Tibial nerve (tissue), 4 donors: Measurements from ENCODE around the gene EFCAB11. TPM values are rescaled to one million over a fixed set of nuclear protein-coding genes. Genes with fewer than 3 reads are reported as not detected.
A peak's percentile ranks its signal among the peaks of the same experiment; 100 is the strongest.

Source experiments
- DNase-seq, 2 donors: peaks; one replicate each; pipeline ENCODE4 v3.0.0-alpha.2; 2019; ENCODE audit warnings: low spot score in 2 of 2
- H3K27ac ChIP-seq, 4 donors: fragments of 200-600 bp; sonication (generic) in 3 of 4; one replicate each; pipeline ENCODE4 v1.5.1; 2017 to 2019; ENCODE audit warnings: mild to moderate bottlenecking in 1 of 4
- H3K27me3 ChIP-seq, 2 donors: fragments of 200-600 bp; sonication (generic) in 1 of 2; one replicate each; pipeline versions ENCODE4 v1.5.1 to v1.6.0; 2017 to 2019
- H3K36me3 ChIP-seq, 3 donors: fragments of 200-600 bp; sonication (generic); one replicate each; pipeline ENCODE4 v1.5.1; 2018 to 2019
- H3K4me1 ChIP-seq, 4 donors: fragments of 200-600 bp; sonication (generic) in 3 of 4; one replicate each; pipeline ENCODE4 v1.5.1; 2017 to 2019
- H3K4me3 ChIP-seq, 4 donors: fragments of 200-600 bp; sonication (generic) in 3 of 4; one replicate each; pipeline ENCODE4 v1.5.1; 2017 to 2019; ENCODE audit warnings: mild to moderate bottlenecking in 1 of 4, moderate library complexity in 1 of 4
- H3K9me3 ChIP-seq, 4 donors: fragments of 200-600 bp; sonication (generic) in 3 of 4; one replicate each; pipeline ENCODE4 v1.5.1; 2017 to 2019
- CTCF ChIP-seq, 5 experiments: fragments of 200-600 bp in 3 of 5; fragments of 450-650 bp in 2 of 5; sonication (generic) in 3 of 5; IDR thresholded peaks; one replicate each; pipeline ENCODE4 v1.5.1; 2016 to 2019; ENCODE audit warnings: antibody characterized with exemption in 5 of 5, mild to moderate bottlenecking in 3 of 5, moderate library complexity in 2 of 5
- EP300 ChIP-seq, 2 donors: sonication (generic); formaldehyde crosslinking; IDR thresholded peaks; one replicate each; pipeline ENCODE4 v1.6.1; 2017; ENCODE audit warnings: antibody characterized with exemption in 2 of 2, mild to moderate bottlenecking in 1 of 2
- POLR2A ChIP-seq, 2 donors: fragments of 450-650 bp; IDR thresholded peaks; one replicate each; pipeline ENCODE4 v1.6.1; 2017; ENCODE audit warnings: antibody characterized with exemption in 2 of 2, mild to moderate bottlenecking in 2 of 2, moderate library complexity in 2 of 2
- WGBS, 2 donors: methylation state at CpG; one replicate each; pipeline ENCODE4 v1.1.5; 2018; 5-methylcytosine and 5-hydroxymethylcytosine counted together
- total RNA-seq, 4 donors: library from RNA; depleted of rRNA; stranded (reverse); fragments of >200 nt; gene quantifications; one replicate each; pipeline ENCODE4 v1.1.0, GENCODE V29; 2016

Gene EFCAB11
- total RNA-seq, 4 donors from 2014 or later, result 2.2 to 7.8 (median 4.4) TPM

GRCh38 chr14:89912667-89913211 is 41.8 kb downstream of the EFCAB11 start:
- H3K36me3 ChIP-seq, result no peaks in the 10 kb centered on the region
- 29 to 30% methylated on average over 9 of the region's 9 CpGs for WGBS, 2 donors
- H3K4me1 ChIP-seq, result peaks cover 0 to 31% (median 0%) of the 10 kb centered on the region in 4 donors
- H3K9me3 ChIP-seq, result no peaks in the 10 kb centered on the region
- H3K27me3 ChIP-seq, result no peaks in the 10 kb centered on the region
- DNase-seq, result peak in 1 of 2 donors; percentile 15
- peak overlapping the region in 3 of 4 donors; percentile 37 to 92 (median 81) for H3K27ac ChIP-seq
- H3K4me3 ChIP-seq, result no peak overlapping the region
- TF ChIP-seq EP300 (IDR thresholded peaks at IDR 0.05) (peak in 1 of 2 donors; percentile 79), CTCF (IDR thresholded peaks at IDR 0.05) (no peak)

DNA sequence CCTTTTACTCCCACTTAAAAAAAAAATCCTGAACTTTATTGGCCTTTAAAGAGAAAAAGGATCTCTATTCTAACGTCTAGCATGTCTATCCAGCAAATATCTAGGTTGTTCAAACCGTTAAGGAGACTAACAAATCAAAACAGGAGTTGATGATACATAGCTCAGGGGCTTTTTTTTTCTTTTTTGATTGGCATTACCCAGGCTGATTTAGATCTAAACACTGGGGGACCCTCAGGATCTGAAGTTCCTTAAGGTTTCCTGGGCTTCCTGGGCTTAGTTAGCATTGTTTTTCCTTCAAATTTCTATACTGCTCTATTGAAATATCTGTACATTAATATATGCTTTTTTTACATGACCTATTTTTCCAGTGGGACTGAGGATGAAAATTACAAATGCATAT is 42.3 kb downstream of the EFCAB11 start:
- Histone ChIP-seq H3K36me3 (no peaks in the 10 kb centered on the region), H3K4me1 (peaks cover 0 to 31% (median 0%) of the 10 kb centered on the region in 4 donors), H3K9me3 (no peaks in the 10 kb centered on the region), H3K27ac (peak overlapping the region; percentile 37 to 92 (median 59)), H3K4me3 (no peak overlapping the region), H3K27me3 (no peaks in the 10 kb centered on the region)
- WGBS, 2 donors, result 35 to 43% methylated on average over 2 of the region's 2 CpGs
- TF ChIP-seq CTCF (IDR thresholded peaks at IDR 0.05), result no peak
- TF ChIP-seq EP300 (IDR thresholded peaks at IDR 0.05), result no peak
- TF ChIP-seq POLR2A (IDR thresholded peaks at IDR 0.05), result no peak
- DNase-seq, result no peak

GRCh38 chr14:89911010-89911919 is 43.3 kb downstream of the EFCAB11 start:
- H3K4me3 ChIP-seq, result no peak overlapping the region
- DNase-seq, result no peak

GRCh38 chr14:89910691-89911009 is 43.9 kb downstream of the EFCAB11 start:
- Histone ChIP-seq H3K4me3 (no peak overlapping the region), H3K27me3 (no peaks in the 10 kb centered on the region), H3K36me3 (no peaks in the 10 kb centered on the region), H3K27ac (peak overlapping the region in 2 of 4 donors; percentile 81 to 92), H3K4me1 (peaks cover 0 to 31% (median 0%) of the 10 kb centered on the region in 4 donors), H3K9me3 (no peaks in the 10 kb centered on the region)
- no peak for DNase-seq
- TF ChIP-seq CTCF (IDR thresholded peaks at IDR 0.05) (no peak), POLR2A (IDR thresholded peaks at IDR 0.05) (no peak), EP300 (IDR thresholded peaks at IDR 0.05) (no peak)
- WGBS, 2 donors, result 36 to 45% methylated on average over 5 of the region's 5 CpGs

More at GRCh38 chr14:89911010-89911919, 43.3 kb downstream of the EFCAB11 start:
- Histone ChIP-seq H3K9me3 (no peaks in the 10 kb centered on the region), H3K36me3 (no peaks in the 10 kb centered on the region), H3K27ac (peak overlapping the region in 3 of 4 donors; percentile 37 to 92 (median 81)), H3K4me1 (peaks cover 0 to 31% (median 0%) of the 10 kb centered on the region in 4 donors), H3K27me3 (no peaks in the 10 kb centered on the region)
- TF ChIP-seq CTCF (IDR thresholded peaks at IDR 0.05) (no peak), EP300 (IDR thresholded peaks at IDR 0.05) (no peak), POLR2A (IDR thresholded peaks at IDR 0.05) (no peak)
- 24 to 30% methylated on average over 11 of the region's 11 CpGs for WGBS, 2 donors

- H3K9me3 ChIP-seq, result no peaks in the 10 kb centered on the region
- no peaks in the 10 kb centered on the region for H3K27me3 ChIP-seq
- DNase-seq, result no peak
- peaks cover 0 to 27% (median 0%) of the 10 kb centered on the region in 4 donors for H3K4me1 ChIP-seq
- TF ChIP-seq POLR2A (IDR thresholded peaks at IDR 0.05) (no peak), CTCF (IDR thresholded peaks at IDR 0.05) (no peak), EP300 (IDR thresholded peaks at IDR 0.05) (no peak)
- 96 to 98% methylated on average over 9 of the region's 9 CpGs for WGBS, 2 donors
- no peaks in the 10 kb centered on the region for H3K36me3 ChIP-seq
- H3K27ac ChIP-seq, result no peak overlapping the region
- no peak overlapping the region for H3K4me3 ChIP-seq
Measured at GRCh38 chr14:89909586-89909985, 44.9 kb downstream of the EFCAB11 start.
